Fibroblast of pulmonary artery (primary cell): ENCODE data around the gene MGAT5.
A peak's percentile ranks its signal among the peaks of the same experiment; 100 is the strongest.

Experiments used
- DNase-seq: peaks from one replicate; pipeline ENCODE4 v3.0.0-alpha.2; 2010; ENCODE audit warnings: low read depth
- H3K4me3 ChIP-seq: replicated peaks from 2 replicates; pipeline ENCODE4 v1.5.1; 2011; ENCODE audit warnings: low read depth, mild to moderate bottlenecking, control low read depth, low read length, moderate library complexity
- TF ChIP-seq, protein P1 (sequence below): IDR thresholded peaks from 2 replicates; pipeline ENCODE4 v1.5.1; 2011; ENCODE audit warnings: mild to moderate bottlenecking, control low read depth, low read length, inconsistent platforms; ENCODE audit errors: missing control alignments

The MGAT5 gene

DNA sequence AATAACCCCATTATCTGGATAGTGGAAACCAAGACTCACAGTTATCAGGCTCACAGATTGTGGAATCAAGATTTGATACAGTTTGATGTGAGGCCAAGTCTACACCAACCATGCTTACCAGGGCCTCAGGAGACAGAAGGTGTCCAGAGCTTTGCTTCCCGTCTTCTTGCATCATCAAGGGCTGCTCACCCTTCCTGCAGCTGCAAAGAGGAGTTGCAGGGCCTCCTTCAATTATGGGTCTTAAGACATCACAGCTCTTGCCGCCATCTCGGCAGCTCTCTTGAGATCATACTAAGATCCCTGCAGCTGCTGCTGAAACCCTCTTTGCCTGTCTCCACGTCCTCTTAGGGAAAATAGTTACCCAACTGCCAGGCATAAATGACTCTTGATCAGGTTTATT lies 176.0 kb downstream of the MGAT5 start:
- H3K4me3 ChIP-seq: no peak overlapping the region

DNA sequence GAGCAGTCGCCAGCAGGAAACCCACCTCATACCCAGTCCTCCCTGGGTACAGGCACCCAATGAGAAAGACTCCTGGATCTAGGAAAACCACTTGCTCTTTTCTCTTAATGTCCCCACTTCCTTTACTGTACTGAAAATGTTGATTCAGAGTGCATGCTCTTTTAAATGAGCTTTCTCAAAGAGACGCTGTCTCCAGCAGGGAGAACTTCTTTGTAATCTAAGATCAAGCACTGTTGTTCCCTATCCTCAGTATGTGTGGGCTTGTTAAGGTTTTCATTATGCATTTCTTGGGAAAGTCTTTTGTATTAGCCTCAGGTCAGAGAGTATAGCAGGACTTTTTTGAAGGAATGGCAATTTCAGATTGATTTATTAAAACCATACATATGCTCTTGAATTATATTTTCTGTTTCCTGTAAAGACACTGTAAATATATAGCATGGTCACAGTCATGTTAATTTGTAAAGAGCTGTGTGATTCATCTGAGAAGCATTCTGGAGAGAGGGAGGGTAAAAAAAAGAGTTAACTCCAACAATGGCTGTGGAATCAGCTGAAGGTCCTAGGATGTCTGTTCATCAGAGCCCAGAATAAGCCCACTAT lies 178.1 kb downstream of the MGAT5 start:
- DNase-seq: peak; percentile 55
- TF ChIP-seq, protein P1, sequence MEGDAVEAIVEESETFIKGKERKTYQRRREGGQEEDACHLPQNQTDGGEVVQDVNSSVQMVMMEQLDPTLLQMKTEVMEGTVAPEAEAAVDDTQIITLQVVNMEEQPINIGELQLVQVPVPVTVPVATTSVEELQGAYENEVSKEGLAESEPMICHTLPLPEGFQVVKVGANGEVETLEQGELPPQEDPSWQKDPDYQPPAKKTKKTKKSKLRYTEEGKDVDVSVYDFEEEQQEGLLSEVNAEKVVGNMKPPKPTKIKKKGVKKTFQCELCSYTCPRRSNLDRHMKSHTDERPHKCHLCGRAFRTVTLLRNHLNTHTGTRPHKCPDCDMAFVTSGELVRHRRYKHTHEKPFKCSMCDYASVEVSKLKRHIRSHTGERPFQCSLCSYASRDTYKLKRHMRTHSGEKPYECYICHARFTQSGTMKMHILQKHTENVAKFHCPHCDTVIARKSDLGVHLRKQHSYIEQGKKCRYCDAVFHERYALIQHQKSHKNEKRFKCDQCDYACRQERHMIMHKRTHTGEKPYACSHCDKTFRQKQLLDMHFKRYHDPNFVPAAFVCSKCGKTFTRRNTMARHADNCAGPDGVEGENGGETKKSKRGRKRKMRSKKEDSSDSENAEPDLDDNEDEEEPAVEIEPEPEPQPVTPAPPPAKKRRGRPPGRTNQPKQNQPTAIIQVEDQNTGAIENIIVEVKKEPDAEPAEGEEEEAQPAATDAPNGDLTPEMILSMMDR: no peak

More for the DNA sequence above, 176.0 kb downstream of the MGAT5 start:
- no peak for DNase-seq
- TF ChIP-seq, protein P1: no peak

DNA sequence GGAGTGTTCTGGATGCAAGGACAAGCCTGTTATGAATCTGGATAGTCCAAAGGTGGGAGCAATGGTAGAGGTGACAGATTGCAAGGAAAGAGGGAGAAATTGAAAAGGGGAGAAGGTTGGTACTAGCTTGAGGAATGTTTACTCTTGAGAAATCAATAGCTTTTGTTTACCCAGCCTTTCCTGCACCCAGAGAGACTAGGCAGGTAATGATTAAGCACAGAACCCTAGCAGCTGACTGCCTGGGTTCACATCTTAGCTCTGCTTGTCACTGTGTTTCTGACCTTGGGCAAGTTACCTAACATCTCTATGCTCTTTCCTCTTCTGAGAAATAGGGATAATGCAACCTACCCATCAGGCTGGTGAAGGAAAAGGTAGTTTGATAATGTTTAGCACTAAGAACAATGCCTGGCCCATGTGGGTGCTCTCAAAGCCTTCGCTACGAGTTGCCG lies 178.6 kb downstream of the MGAT5 start:
- no peak overlapping the region for H3K4me3 ChIP-seq
- TF ChIP-seq, protein P1: no peak
- DNase-seq: no peak

More for the DNA sequence above, 178.1 kb downstream of the MGAT5 start:
- no peak overlapping the region for H3K4me3 ChIP-seq

DNA sequence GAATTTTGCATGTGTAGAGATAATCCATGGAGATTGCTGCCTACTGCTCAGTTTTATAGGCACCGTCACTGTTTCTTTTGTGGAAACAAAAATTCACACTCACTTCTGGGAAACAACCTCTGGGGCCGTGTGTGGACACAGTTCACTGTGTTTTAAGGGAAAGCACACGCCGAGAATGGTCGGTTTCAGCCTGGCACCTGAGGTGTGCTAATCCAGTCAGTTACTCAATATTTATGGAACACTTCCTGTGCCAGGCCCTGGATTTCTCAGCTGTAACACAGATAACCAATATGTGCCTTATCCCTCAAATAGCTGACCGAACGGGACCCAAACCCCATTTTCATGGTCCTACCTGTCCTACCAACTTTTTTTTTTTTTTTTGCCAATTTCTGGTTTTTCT lies 179.6 kb downstream of the MGAT5 start:
- TF ChIP-seq, protein P1: no peak
- DNase-seq: no peak
- no peak overlapping the region for H3K4me3 ChIP-seq

DNA sequence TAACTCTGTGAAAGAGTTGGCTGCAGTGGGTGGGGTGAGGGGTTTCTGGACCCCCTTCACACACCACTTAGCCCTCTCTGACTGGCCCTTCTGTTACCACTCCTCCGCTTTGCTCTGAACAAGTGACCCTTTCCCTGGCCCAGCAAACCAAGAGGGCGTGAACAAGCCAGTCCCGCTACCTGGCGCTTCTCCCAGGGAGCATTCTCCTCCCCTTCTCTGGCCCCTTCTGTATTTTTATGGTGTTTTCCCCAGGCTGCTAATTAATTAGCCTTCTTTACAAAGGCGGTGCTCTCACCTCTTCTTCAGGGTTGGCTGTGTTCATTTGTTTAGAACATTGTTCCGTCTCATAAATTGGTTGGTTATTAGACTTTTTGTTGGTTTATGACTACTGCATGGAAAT lies 180.1 kb downstream of the MGAT5 start:
- TF ChIP-seq, protein P1: no peak
- no peak for DNase-seq

DNA sequence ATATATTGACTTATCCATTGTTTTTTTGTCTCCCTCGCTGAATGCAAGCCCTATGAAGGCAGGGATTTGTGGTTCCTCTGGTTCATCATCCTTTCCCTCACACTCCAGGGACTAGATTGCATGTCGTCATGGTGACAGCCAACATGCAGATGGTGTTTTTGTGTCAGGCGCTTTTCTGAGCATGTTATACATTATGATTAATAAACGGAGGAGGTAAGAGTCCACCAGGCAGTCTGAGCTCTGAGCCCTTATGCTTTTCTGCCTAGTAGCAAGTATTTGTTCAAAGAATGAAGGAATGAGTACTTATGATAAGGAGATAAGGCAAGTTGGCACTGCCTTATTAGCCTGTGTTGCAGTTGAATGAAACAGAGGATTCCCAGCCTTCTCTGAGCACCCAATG lies 181.6 kb downstream of the MGAT5 start:
- H3K4me3 ChIP-seq: no peak overlapping the region
- TF ChIP-seq, protein P1: no peak
- no peak for DNase-seq

More for the DNA sequence above, 180.1 kb downstream of the MGAT5 start:
- H3K4me3 ChIP-seq: no peak overlapping the region

DNA sequence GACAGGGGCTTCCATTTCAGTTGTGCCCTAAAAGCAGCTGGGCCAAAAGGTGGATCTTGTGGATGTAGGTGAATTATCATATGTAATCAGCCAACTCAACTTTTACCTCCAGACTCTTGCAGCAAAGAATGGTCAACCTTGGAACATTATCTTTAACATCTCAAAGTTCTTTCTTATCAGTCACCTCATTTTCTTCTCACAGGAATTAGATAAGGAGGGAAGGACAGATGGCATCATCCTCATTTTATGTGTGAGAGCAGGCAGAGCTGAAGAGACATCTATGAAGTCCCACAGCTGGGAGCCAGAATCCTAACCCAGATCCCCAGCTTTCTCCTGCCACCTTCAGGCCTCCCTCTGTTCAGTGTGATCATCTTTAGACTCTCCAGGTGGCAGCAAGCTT lies 182.1 kb downstream of the MGAT5 start:
- no peak for DNase-seq
- H3K4me3 ChIP-seq: no peak overlapping the region
- TF ChIP-seq, protein P1: no peak
